GM12878 (cell line): ENCODE data around the gene ZNF692. TPM values are rescaled to one million over a fixed set of nuclear protein-coding genes. Genes with fewer than 3 reads are reported as not detected.

Experiments used
- ATAC-seq: fragments of 200-7000 bp; cut with Tn5 transposase; 3 replicates; pipeline ENCODE4 v1.9.1; 2020; ENCODE audit warnings: mild to moderate bottlenecking, moderate library complexity
- BruUV-seq: library from RNA; stranded (reverse); fragments of 400-500 nt; replicated peaks from 2 replicates; lab custom pipeline; 2021; lab: Mats Ljungman, UMichigan
- CTCF ChIA-PET: fragments of 300-600 bp; sonication (Branson Sonifier 250); formaldehyde crosslinking; extraction: SDS; loops from one replicate; lab custom pipeline; 2021; ENCODE audit warnings: inconsistent platforms; lab: Yijun Ruan, JAX
- POLR2A ChIA-PET: fragments of 350-600 bp; formaldehyde crosslinking; extraction: SDS; loops from one replicate; lab custom pipeline; 2021; ENCODE audit warnings: inconsistent platforms; lab: Charles Lee
- RAD21 ChIA-PET: fragments of 300-600 bp; sonication (Branson Sonifier 250); formaldehyde crosslinking; loops from one replicate; lab custom pipeline; 2023; ENCODE audit warnings: antibody characterized with exemption; ENCODE audit not compliant: unreplicated experiment; lab: Charles Lee
- SMC1A ChIA-PET: fragments of 300-600 bp; sonication (Branson Sonifier 250); formaldehyde crosslinking; loops from one replicate; lab custom pipeline; 2023; ENCODE audit not compliant: unreplicated experiment, uncharacterized antibody; lab: Charles Lee
- DNase-seq: peaks from one replicate; pipeline ENCODE4 v3.0.0-alpha.2; 2011; ENCODE audit warnings: low read depth, low spot score
- FAIRE-seq: peaks from 3 replicates; lab custom pipeline; 2011; peaks lifted over from hg19 to GRCh38; lab: Jason Lieb, UNC
- H2AFZ ChIP-seq: 2 replicates; pipeline ENCODE4 v1.6.0; 2011; ENCODE audit warnings: low read depth, low read length, control low read depth; ENCODE audit not compliant: control insufficient read depth
- H3K27ac ChIP-seq: 2 replicates; pipeline ENCODE4 v1.5.1; 2011; ENCODE audit warnings: control low read depth; ENCODE audit not compliant: control insufficient read depth, insufficient read depth
- H3K27me3 ChIP-seq, 2 experiments: replicated peaks in 1 of 2; 2 replicates each; pipeline versions ENCODE4 v1.6.0 to v1.6.1; 2011; ENCODE audit warnings: low read length in 1 of 2; ENCODE audit not compliant: control insufficient read depth in 2 of 2, insufficient read depth in 2 of 2
- H3K36me3 ChIP-seq, 2 experiments: 2 replicates each; pipeline ENCODE4 v1.5.1; 2011; ENCODE audit warnings: low read length in 1 of 2; ENCODE audit not compliant: control insufficient read depth in 2 of 2, insufficient read depth in 2 of 2
- H3K4me1 ChIP-seq: 2 replicates; pipeline ENCODE4 v1.6.1; 2011; ENCODE audit warnings: mild to moderate bottlenecking, low read length, moderate library complexity, mixed read lengths; ENCODE audit not compliant: control insufficient read depth, insufficient read depth
- H3K4me2 ChIP-seq: 2 replicates; pipeline ENCODE4 v1.6.0; 2011; ENCODE audit warnings: control low read depth; ENCODE audit not compliant: control insufficient read depth, insufficient read depth
- H3K4me3 ChIP-seq: fragments of 200-600 bp; sonication (generic); 2 replicates; pipeline ENCODE4 v1.5.1; 2016
- H3K79me2 ChIP-seq: 2 replicates; pipeline ENCODE4 v1.6.0; 2011; ENCODE audit warnings: low read length; ENCODE audit not compliant: control insufficient read depth, insufficient read depth
- H3K9ac ChIP-seq: 2 replicates; pipeline ENCODE4 v1.8.0; 2011; ENCODE audit warnings: low read length, control low read depth, mixed read lengths; ENCODE audit not compliant: control insufficient read depth, insufficient read depth
- H3K9me3 ChIP-seq: replicated peaks from 3 replicates; pipeline ENCODE4 v1.5.1; 2011; ENCODE audit warnings: mild to moderate bottlenecking, low read length; ENCODE audit not compliant: control insufficient read depth, insufficient read depth
- H4K20me1 ChIP-seq: 2 replicates; pipeline ENCODE4 v1.6.0; 2011; ENCODE audit not compliant: control insufficient read depth, insufficient read depth
- CBFB ChIP-seq: IDR thresholded peaks from 2 replicates; pipeline ENCODE4 v1.6.1; 2016; ENCODE audit warnings: antibody characterized with exemption, low read depth
- HDGF ChIP-seq: fragments of 450-650 bp; IDR thresholded peaks from 2 replicates; pipeline ENCODE4 v1.6.1; 2016; ENCODE audit warnings: antibody characterized with exemption
- MAX ChIP-seq: IDR thresholded peaks from 2 replicates; pipeline ENCODE4 v1.6.1; 2012; ENCODE audit warnings: low read depth, low read length, improper control_type of control experiment
- MLLT1 ChIP-seq: fragments of 450-650 bp; IDR thresholded peaks from 2 replicates; pipeline ENCODE4 v1.6.1; 2016; ENCODE audit warnings: mild to moderate bottlenecking
- NR2F1 ChIP-seq: fragments of 450-650 bp; conservative IDR thresholded peaks from 2 replicates; pipeline ENCODE4 v1.6.1; 2017; ENCODE audit warnings: mild to moderate bottlenecking
- RFX5 ChIP-seq: IDR thresholded peaks from 2 replicates; pipeline ENCODE4 v1.6.1; 2011; ENCODE audit warnings: low read depth, low read length, improper control_type of control experiment
- SIN3A ChIP-seq: IDR thresholded peaks from 2 replicates; pipeline ENCODE4 v1.6.1; 2012; ENCODE audit warnings: low read depth, low read length, improper control_type of control experiment
- ZBTB33 ChIP-seq: fragments of 450-650 bp; IDR thresholded peaks from 2 replicates; pipeline ENCODE4 v1.6.1; 2017; ENCODE audit warnings: mild to moderate bottlenecking
- WGBS: methylation state at CpG from one replicate; pipeline ENCODE4 v1.1.6; 2016; ENCODE audit warnings: low lambda C conversion rate; ENCODE audit not compliant: insufficient replicate concordance, insufficient coverage; ENCODE audit errors: missing lambda C conversion rate; 5-methylcytosine and 5-hydroxymethylcytosine counted together
- in situ Hi-C: fragments of 300-500 bp; cut with MboI; formaldehyde crosslinking; loops from 9 replicates; pipeline ENCODE4 v1.14.3; 2018; ENCODE audit warnings: mixed read lengths
- intact Hi-C: fragments of 100-400 bp; cut with micrococcal nuclease; formaldehyde crosslinking; loops from one replicate; pipeline ENCODE4 v1.14.2; 2022; ENCODE audit not compliant: unreplicated experiment
- polyA plus RNA-seq, 11 experiments: library from polyadenylated mRNA; depleted of rRNA in 4 of 11; unstranded in 6 of 11; stranded (reverse) in 5 of 11; fragments of >200 nt; fragmentation: Nextera tagmentation in 4 of 11; fragmentation: Illumina TruSeq in 1 of 11; extraction: Ambion mirVana in 4 of 11; extraction: Trizol in 1 of 11; gene quantifications; 1 replicate in 1 of 11; 2 replicates in 10 of 11; pipeline versions ENCODE4 v1.2.1 to v1.2.3, GENCODE V29; 2011 to 2016; ENCODE audit warnings: inconsistent platforms in 2 of 11, missing spikeins in 2 of 11, low read depth in 1 of 11
- total RNA-seq, 4 experiments: library from RNA; depleted of rRNA in 3 of 4; stranded (reverse); fragments of >200 nt in 3 of 4; fragmentation: Illumina TruSeq in 1 of 4; extraction: Trizol in 1 of 4; gene quantifications; 2 replicates each; pipeline versions ENCODE4 v1.2.1 to v1.2.3, GENCODE V29; 2013 to 2021

ZNF692 gene
- total and polyA plus RNA-seq, 10 of the 15 experiments (the other 5 are each of a cell fraction or from before 2014, with no cell fraction given) = 5.3 to 76.6 (median 36.9) TPM

GRCh38 chr1:248825573-248825908 lies 33.3 kb downstream of the ZNF692 start:
- Histone ChIP-seq H3K9me3 (no peaks in the 10 kb centered on the region), H3K4me2 (peak overlapping the region; percentile 97), H3K9ac (peak overlapping the region; percentile 81), H3K27me3 (no peaks in the 10 kb centered on the region), H3K79me2 (peaks cover 34% of the 10 kb centered on the region), H2AFZ (peak overlapping the region; percentile 93), H3K27ac (peak overlapping the region; percentile 98), H3K36me3 (peaks cover 2 to 11% of the 10 kb centered on the region in 2 experiments; a peak in 3 of 4 replicates), H3K4me1 (peaks cover 13% of the 10 kb centered on the region), H3K4me3 (peak overlapping the region; percentile 79), H4K20me1 (no peaks in the 10 kb centered on the region)
- no peak for DNase-seq
- RAD21 ChIA-PET = interaction anchor here (1.0 to 4.4 kb wide), 8 partner anchors 12 to 137 kb away, joined by 3 to 46 read pairs (median 10); partner anchors contain the start of genes ZNF672 and ZNF692
- ATAC-seq = peak; percentile 10
- in situ Hi-C loops = no loop called here
- POLR2A ChIA-PET = interaction anchor here (0.6 to 5.2 kb wide), 12 partner anchors 10 to 136 kb away, joined by 3 to 83 read pairs (median 4); partner anchors contain the start of genes ZNF672 and ZNF692
- intact Hi-C loops = no loop called here
- FAIRE-seq = no peak
- SMC1A ChIA-PET = interaction anchor here (1.6 to 4.8 kb wide), 6 partner anchors 12 to 48 kb away, joined by 4 to 48 read pairs (median 8); partner anchors contain the start of genes ZNF672 and ZNF692
- no TSS peak for BruUV-seq
- CTCF ChIA-PET = interaction anchor here (0.8 to 5.2 kb wide), 8 partner anchors 12 to 81 kb away, joined by 3 to 79 read pairs (median 10); partner anchors contain the start of genes PGBD2, ZNF672 and ZNF692
- TF ChIP-seq CBFB (peak; percentile 32; the same call in 1 of the 2 replicates), HDGF (peak; percentile 85; the same call in 1 of the 2 replicates), ZBTB33 (no peak), SIN3A (peak; percentile 54; the same call in 1 of the 2 replicates), RFX5 (peak; percentile 40; the same call in 1 of the 2 replicates), NR2F1 (peak; percentile 40; the same call in 1 of the 2 replicates), MAX (no peak), MLLT1 (0 out of 2 replicates have a peak, but pooled peaks have one; percentile 53)
- TF ChIP-seq, all 136 proteins: peak for 6
- under 1% methylated on average over 18 of the region's 18 CpGs for WGBS
